K562 treated with DMSO at 1 percent for 48 hours (cell line): ENCODE measurements around the gene OR5M10. TPM values are rescaled to one million over a fixed set of nuclear protein-coding genes. Genes with fewer than 3 reads are reported as not detected.

Experiments used
- total RNA-seq: library from RNA; unstranded; fragments of 300-600 nt; gene quantifications from 2 replicates; pipeline ENCODE4 v1.2.3, GENCODE V29; 2022; ENCODE audit warnings: low replicate concordance; ENCODE audit errors: extremely low read depth

OR5M10 gene
- not detected in 2 replicates for total RNA-seq

GRCh38 chr11:56577621-56578020 lies at the start of gene OR5M10:
TSS of gene OR5M10 (minus strand) at chr11:56577721. CDS start at chr11:56577721, 0 bp downstream.

GRCh38 chr11:56543157-56543556 lies 34.4 kb downstream of the OR5M10 start, which contains the start of gene OR5M11:
TSS of gene OR5M11 (minus strand) at chr11:56543257. CDS start at chr11:56543257, 0 bp downstream.

Other genes with a start within 250 kb of the OR5M10 start
- not detected in 2 replicates for gene OR8K1, start 231.7 kb downstream of the OR5M10 start, total RNA-seq
- gene OR8J1, start 223.4 kb downstream of the OR5M10 start, total RNA-seq, result not detected in 2 replicates
- not detected in 2 replicates for gene OR8U1, start 202.1 kb downstream of the OR5M10 start, total RNA-seq
- gene OR5AL1, start 165.0 kb downstream of the OR5M10 start, total RNA-seq, result not detected in 2 replicates
- not detected in 2 replicates for gene OR5M3, start 104.4 kb downstream of the OR5M10 start, total RNA-seq
- not detected in 2 replicates for gene OR5M8, start 86.4 kb downstream of the OR5M10 start, total RNA-seq
- gene OR5M11, start 34.5 kb downstream of the OR5M10 start, total RNA-seq, result not detected in 2 replicates
- not detected in 2 replicates for gene OR5M1, start 37.2 kb upstream of the OR5M10 start, total RNA-seq
- not detected in 2 replicates for gene OR5AP2, start 64.7 kb upstream of the OR5M10 start, total RNA-seq
- gene OR5AR1, start 86.0 kb upstream of the OR5M10 start, total RNA-seq, result not detected in 2 replicates
- not detected in 2 replicates for gene OR9G1, start 121.4 kb upstream of the OR5M10 start, total RNA-seq
- not detected in 2 replicates for gene OR9G4, start 171.0 kb upstream of the OR5M10 start, total RNA-seq